Transverse colon (tissue), 4 donors: Measurements from ENCODE around the gene PRSS48. TPM values are rescaled to one million over a fixed set of nuclear protein-coding genes. Genes with fewer than 3 reads are reported as not detected.

Experiments used
- DNase-seq: peaks from one replicate; pipeline ENCODE4 v3.0.0-alpha.2; 2019
- H3K27ac ChIP-seq, 4 donors: fragments of 200-600 bp; sonication (generic); 2 replicates each; pipeline ENCODE4 v1.5.1; 2016 to 2018; ENCODE audit warnings: inconsistent platforms in 4 of 4
- H3K27me3 ChIP-seq: fragments of 200-600 bp; sonication (generic); 2 replicates; pipeline ENCODE4 v1.5.1; 2017; ENCODE audit warnings: inconsistent platforms
- H3K36me3 ChIP-seq, 4 donors: fragments of 200-600 bp; sonication (generic); 2 replicates each; pipeline ENCODE4 v1.5.1; 2017 to 2019; ENCODE audit warnings: inconsistent platforms in 4 of 4
- H3K4me1 ChIP-seq, 4 donors: fragments of 200-600 bp; sonication (generic); 2 replicates each; pipeline ENCODE4 v1.5.1; 2017 to 2020; ENCODE audit warnings: inconsistent platforms in 4 of 4
- H3K4me3 ChIP-seq, 4 donors: fragments of 200-600 bp; sonication (generic); 1 replicate in 1 of 4; 2 replicates in 3 of 4; pipeline versions ENCODE4 v1.5.1 to v1.6.1; 2017 to 2019; ENCODE audit warnings: inconsistent platforms in 4 of 4
- H3K9me3 ChIP-seq, 2 donors: fragments of 200-600 bp; sonication (generic); 2 replicates each; pipeline ENCODE4 v1.5.1; 2017 to 2019; ENCODE audit warnings: inconsistent platforms in 2 of 2
- EP300 ChIP-seq: sonication (generic); formaldehyde crosslinking; IDR thresholded peaks from one replicate; pipeline ENCODE4 v1.6.1; 2017; ENCODE audit warnings: antibody characterized with exemption, low read depth
- POLR2A ChIP-seq: fragments of 450-650 bp; IDR thresholded peaks from one replicate; pipeline ENCODE4 v1.6.1; 2016; ENCODE audit warnings: antibody characterized with exemption, mild to moderate bottlenecking, moderate library complexity
- POLR2AphosphoS5 ChIP-seq, 3 donors: sonication (generic); formaldehyde crosslinking; IDR thresholded peaks; one replicate each; pipeline ENCODE4 v1.6.1; 2016; ENCODE audit warnings: antibody characterized with exemption in 3 of 3
- WGBS, 2 donors: methylation state at CpG; one replicate each; pipeline ENCODE4 v1.1.5; 2018; ENCODE audit warnings: low coverage in 1 of 2; 5-methylcytosine and 5-hydroxymethylcytosine counted together
- in situ Hi-C, 4 donors: fragments of 200-750 bp; cut with MboI; loops; one replicate each; pipeline versions ENCODE4 v1.15.0 to v1.15.1; 2017; ENCODE audit warnings: low sequenced_read_pairs in 3 of 4, low pct_ligation_motif_present in 1 of 4, low pct_unique_long_range_greater_than_20kb in 1 of 4
- intact Hi-C: fragments of 100-400 bp; cut with DNase I; formaldehyde crosslinking; loops from one replicate; pipeline ENCODE4 v1.15.1; 2023; ENCODE audit warnings: low total_unique reads
- total RNA-seq, 4 donors: library from RNA; depleted of rRNA; stranded (reverse); fragments of >200 nt; gene quantifications; one replicate each; pipeline ENCODE4 v1.1.0, GENCODE V29; 2016
- TF ChIP-seq, protein P1 (sequence below), 5 experiments: fragments of 200-600 bp in 3 of 5; fragments of 450-650 bp in 2 of 5; sonication (generic) in 3 of 5; IDR thresholded peaks; 1 replicate in 2 of 5; 2 replicates in 3 of 5; pipeline ENCODE4 v1.5.1; 2016 to 2017; ENCODE audit warnings: antibody characterized with exemption in 5 of 5, inconsistent platforms in 3 of 5, mild to moderate bottlenecking in 2 of 5, moderate library complexity in 1 of 5

The PRSS48 gene
- total RNA-seq, 4 donors from 2014 or later, result not detected

DNA sequence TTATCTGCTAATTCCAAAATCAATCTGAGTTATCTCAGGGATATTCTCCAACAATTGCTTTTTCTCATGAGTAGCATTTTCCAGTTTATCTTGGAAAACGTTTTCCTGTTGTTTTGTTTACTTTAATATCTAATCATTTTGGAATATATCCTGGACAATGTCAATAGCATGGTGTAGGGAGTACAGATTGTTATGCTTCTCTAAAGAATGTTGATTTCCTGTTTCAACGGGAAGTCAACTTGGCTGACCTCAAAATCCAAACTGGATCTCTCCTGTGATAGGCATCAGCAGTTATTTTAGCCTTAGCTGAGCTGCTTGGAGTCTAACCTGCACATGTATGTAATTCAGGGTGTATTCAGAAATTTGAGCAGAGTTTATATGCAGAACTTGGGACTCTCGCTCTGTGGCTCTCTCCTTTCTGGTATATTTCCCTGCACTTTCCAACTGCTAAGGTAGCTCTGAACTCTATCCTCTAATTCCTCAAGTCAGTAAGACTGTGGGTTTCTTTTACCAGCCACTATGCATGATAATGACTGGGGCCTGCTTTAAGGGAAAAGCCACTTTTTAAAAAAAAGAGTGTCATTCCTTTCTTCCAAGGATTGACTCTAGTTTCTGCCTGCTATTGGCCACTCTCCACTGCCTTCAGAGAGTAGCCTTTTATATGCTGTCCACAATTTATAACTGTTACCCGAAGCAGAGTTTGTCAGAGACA, 7.7 kb downstream of the PRSS48 start:
- WGBS, 2 donors, result 45 to 46% methylated on average over 3 to 4 of the region's 4 CpGs
- no peak for DNase-seq

GRCh38 chr4:151287409-151287808, 10.4 kb downstream of the PRSS48 start:
- no peak overlapping the region for H3K27ac ChIP-seq
- DNase-seq, result no peak
- peaks cover 0 to 3% (median 0%) of the 10 kb centered on the region in 4 donors for H3K4me1 ChIP-seq
- in situ Hi-C loops, result no loop called here
- 87 to 90% methylated on average over 7 of the region's 7 CpGs for WGBS, 2 donors
- H3K27me3 ChIP-seq, result no peaks in the 10 kb centered on the region
- H3K9me3 ChIP-seq, result no peaks in the 10 kb centered on the region
- TF ChIP-seq EP300, result no peak
- TF ChIP-seq, protein P1, sequence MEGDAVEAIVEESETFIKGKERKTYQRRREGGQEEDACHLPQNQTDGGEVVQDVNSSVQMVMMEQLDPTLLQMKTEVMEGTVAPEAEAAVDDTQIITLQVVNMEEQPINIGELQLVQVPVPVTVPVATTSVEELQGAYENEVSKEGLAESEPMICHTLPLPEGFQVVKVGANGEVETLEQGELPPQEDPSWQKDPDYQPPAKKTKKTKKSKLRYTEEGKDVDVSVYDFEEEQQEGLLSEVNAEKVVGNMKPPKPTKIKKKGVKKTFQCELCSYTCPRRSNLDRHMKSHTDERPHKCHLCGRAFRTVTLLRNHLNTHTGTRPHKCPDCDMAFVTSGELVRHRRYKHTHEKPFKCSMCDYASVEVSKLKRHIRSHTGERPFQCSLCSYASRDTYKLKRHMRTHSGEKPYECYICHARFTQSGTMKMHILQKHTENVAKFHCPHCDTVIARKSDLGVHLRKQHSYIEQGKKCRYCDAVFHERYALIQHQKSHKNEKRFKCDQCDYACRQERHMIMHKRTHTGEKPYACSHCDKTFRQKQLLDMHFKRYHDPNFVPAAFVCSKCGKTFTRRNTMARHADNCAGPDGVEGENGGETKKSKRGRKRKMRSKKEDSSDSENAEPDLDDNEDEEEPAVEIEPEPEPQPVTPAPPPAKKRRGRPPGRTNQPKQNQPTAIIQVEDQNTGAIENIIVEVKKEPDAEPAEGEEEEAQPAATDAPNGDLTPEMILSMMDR (IDR thresholded peaks at IDR 0.05), result no peak
- TF ChIP-seq POLR2A, result no peak
- no peak for TF ChIP-seq POLR2AphosphoS5 (IDR thresholded peaks at IDR 0.05)
- no peak overlapping the region for H3K4me3 ChIP-seq
- no peaks in the 10 kb centered on the region for H3K36me3 ChIP-seq
- intact Hi-C loops, result no loop called here

More for the DNA sequence above, 7.7 kb downstream of the PRSS48 start:
- H3K4me3 ChIP-seq, result no peak overlapping the region
- H3K36me3 ChIP-seq, result no peaks in the 10 kb centered on the region
- no peak for TF ChIP-seq POLR2AphosphoS5 (IDR thresholded peaks at IDR 0.05)
- no peak for TF ChIP-seq EP300
- TF ChIP-seq POLR2A, result no peak
- TF ChIP-seq, protein P1 (IDR thresholded peaks at IDR 0.05), result no peak
- intact Hi-C loops (no loop called here), in situ Hi-C loops (no loop called here)
- H3K9me3 ChIP-seq, result no peaks in the 10 kb centered on the region
- no peak overlapping the region for H3K27ac ChIP-seq
- H3K27me3 ChIP-seq, result no peaks in the 10 kb centered on the region
- peaks cover 0 to 9% (median 0%) of the 10 kb centered on the region in 4 donors for H3K4me1 ChIP-seq

GRCh38 chr4:151291485-151291884, 14.5 kb downstream of the PRSS48 start:
- no peaks in the 10 kb centered on the region for H3K9me3 ChIP-seq
- H3K27ac ChIP-seq, result no peak overlapping the region
- WGBS, 2 donors, result 38 to 43% methylated on average over 1 of the region's 1 CpG
- H3K36me3 ChIP-seq, result no peaks in the 10 kb centered on the region
- H3K27me3 ChIP-seq, result no peaks in the 10 kb centered on the region
- TF ChIP-seq POLR2A (no peak), EP300 (no peak), POLR2AphosphoS5 (IDR thresholded peaks at IDR 0.05) (no peak)
- TF ChIP-seq, protein P1 (IDR thresholded peaks at IDR 0.05), result no peak
- intact Hi-C loops (no loop called here), in situ Hi-C loops (no loop called here)
- no peak for DNase-seq
- peaks cover 3 to 32% (median 19%) of the 10 kb centered on the region in 4 donors for H3K4me1 ChIP-seq
- H3K4me3 ChIP-seq, result no peak overlapping the region

DNA sequence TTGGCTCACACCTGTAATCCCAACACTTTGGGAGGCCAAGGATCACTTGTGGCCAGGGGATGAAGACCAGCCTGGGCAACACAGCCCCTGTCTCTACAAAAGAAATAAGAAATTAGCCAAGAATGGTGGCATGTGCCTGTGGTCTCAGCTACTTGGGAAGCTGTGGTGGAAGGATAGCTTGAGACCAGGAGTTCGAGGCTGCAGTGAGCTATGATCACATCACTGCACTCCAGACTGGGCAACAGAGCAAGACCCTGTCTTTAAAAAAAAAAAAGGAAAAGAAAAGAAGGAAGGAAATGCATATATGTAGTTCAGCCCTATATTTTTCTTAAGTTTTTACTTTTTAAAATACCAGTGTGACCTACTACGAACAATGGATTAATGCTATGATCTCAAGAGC, 15.1 kb downstream of the PRSS48 start:
- no peak overlapping the region for H3K27ac ChIP-seq
- in situ Hi-C loops (no loop called here), intact Hi-C loops (no loop called here)
- H3K9me3 ChIP-seq, result no peaks in the 10 kb centered on the region
- no peak overlapping the region for H3K4me3 ChIP-seq
- H3K4me1 ChIP-seq, result peaks cover 3 to 37% (median 22%) of the 10 kb centered on the region in 4 donors
- no peaks in the 10 kb centered on the region for H3K36me3 ChIP-seq
- TF ChIP-seq, protein P1 (IDR thresholded peaks at IDR 0.05), result no peak
- TF ChIP-seq POLR2AphosphoS5 (IDR thresholded peaks at IDR 0.05), result no peak
- TF ChIP-seq POLR2A, result no peak
- no peak for TF ChIP-seq EP300
- 82 to 92% methylated on average over 2 of the region's 2 CpGs for WGBS, 2 donors
- no peak for DNase-seq
- no peaks in the 10 kb centered on the region for H3K27me3 ChIP-seq
